Measurements from ENCODE around the gene SOX1.

DNA sequence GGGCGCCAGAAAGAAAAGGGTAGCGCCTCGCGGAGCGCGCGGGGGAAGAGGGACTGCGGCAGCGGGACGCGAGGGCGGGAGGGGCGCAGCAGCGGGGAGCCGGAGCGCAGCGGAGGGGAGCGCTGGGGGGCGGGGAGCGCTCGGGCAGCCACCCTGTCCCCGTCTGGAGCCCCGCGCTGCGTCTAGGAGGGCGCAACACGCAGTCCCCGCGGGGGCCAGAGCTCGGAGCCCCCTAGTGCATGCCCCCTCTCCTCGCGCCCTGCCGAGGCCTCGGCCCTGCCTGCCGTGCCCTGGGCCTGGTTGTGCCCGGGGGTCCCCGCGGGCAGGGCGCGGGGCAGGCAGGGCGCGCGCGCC is 37.9 kb downstream of the SOX1 start:
- TF ChIP-seq HNF4A (conservative IDR thresholded peaks at IDR 0.05) = no peak
- TF ChIP-seq, protein P1, sequence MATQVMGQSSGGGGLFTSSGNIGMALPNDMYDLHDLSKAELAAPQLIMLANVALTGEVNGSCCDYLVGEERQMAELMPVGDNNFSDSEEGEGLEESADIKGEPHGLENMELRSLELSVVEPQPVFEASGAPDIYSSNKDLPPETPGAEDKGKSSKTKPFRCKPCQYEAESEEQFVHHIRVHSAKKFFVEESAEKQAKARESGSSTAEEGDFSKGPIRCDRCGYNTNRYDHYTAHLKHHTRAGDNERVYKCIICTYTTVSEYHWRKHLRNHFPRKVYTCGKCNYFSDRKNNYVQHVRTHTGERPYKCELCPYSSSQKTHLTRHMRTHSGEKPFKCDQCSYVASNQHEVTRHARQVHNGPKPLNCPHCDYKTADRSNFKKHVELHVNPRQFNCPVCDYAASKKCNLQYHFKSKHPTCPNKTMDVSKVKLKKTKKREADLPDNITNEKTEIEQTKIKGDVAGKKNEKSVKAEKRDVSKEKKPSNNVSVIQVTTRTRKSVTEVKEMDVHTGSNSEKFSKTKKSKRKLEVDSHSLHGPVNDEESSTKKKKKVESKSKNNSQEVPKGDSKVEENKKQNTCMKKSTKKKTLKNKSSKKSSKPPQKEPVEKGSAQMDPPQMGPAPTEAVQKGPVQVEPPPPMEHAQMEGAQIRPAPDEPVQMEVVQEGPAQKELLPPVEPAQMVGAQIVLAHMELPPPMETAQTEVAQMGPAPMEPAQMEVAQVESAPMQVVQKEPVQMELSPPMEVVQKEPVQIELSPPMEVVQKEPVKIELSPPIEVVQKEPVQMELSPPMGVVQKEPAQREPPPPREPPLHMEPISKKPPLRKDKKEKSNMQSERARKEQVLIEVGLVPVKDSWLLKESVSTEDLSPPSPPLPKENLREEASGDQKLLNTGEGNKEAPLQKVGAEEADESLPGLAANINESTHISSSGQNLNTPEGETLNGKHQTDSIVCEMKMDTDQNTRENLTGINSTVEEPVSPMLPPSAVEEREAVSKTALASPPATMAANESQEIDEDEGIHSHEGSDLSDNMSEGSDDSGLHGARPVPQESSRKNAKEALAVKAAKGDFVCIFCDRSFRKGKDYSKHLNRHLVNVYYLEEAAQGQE (IDR thresholded peaks at IDR 0.05) = no peak
- TF ChIP-seq, protein P2, sequence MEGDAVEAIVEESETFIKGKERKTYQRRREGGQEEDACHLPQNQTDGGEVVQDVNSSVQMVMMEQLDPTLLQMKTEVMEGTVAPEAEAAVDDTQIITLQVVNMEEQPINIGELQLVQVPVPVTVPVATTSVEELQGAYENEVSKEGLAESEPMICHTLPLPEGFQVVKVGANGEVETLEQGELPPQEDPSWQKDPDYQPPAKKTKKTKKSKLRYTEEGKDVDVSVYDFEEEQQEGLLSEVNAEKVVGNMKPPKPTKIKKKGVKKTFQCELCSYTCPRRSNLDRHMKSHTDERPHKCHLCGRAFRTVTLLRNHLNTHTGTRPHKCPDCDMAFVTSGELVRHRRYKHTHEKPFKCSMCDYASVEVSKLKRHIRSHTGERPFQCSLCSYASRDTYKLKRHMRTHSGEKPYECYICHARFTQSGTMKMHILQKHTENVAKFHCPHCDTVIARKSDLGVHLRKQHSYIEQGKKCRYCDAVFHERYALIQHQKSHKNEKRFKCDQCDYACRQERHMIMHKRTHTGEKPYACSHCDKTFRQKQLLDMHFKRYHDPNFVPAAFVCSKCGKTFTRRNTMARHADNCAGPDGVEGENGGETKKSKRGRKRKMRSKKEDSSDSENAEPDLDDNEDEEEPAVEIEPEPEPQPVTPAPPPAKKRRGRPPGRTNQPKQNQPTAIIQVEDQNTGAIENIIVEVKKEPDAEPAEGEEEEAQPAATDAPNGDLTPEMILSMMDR (IDR thresholded peaks at IDR 0.05; ENCODE audit: low read depth, low read length, missing input control) = no peak
- TF ChIP-seq, protein P3, sequence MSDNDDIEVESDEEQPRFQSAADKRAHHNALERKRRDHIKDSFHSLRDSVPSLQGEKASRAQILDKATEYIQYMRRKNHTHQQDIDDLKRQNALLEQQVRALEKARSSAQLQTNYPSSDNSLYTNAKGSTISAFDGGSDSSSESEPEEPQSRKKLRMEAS (IDR thresholded peaks at IDR 0.05) = no peak
- TF ChIP-seq RXRA (IDR thresholded peaks at IDR 0.05) = no peak
- no peak for TF ChIP-seq RAD21 (IDR thresholded peaks at IDR 0.05)
- TF ChIP-seq, protein P4, sequence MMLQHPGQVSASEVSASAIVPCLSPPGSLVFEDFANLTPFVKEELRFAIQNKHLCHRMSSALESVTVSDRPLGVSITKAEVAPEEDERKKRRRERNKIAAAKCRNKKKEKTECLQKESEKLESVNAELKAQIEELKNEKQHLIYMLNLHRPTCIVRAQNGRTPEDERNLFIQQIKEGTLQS (IDR thresholded peaks at IDR 0.05) = no peak
- no peak for TF ChIP-seq GABPA (IDR thresholded peaks at IDR 0.05 in 1 of 2, conservative IDR thresholded peaks at IDR 0.05 in 1 of 2)
- TF ChIP-seq JUND (IDR thresholded peaks at IDR 0.05) = no peak
